Natural killer cell (primary cell): Measurements from ENCODE around the gene DNAH10. TPM values are rescaled to one million over a fixed set of nuclear protein-coding genes. Genes with fewer than 3 reads are reported as not detected.

Experiments
- ATAC-seq, 3 donors: fragments of 150-1000 bp in 2 of 3; fragments of 200-7000 bp in 1 of 3; cut with Tn5 transposase; 1 replicate in 1 of 3; 2 replicates in 2 of 3; pipeline ENCODE4 v1.10.0; 2021; ENCODE audit warnings: mild to moderate bottlenecking in 2 of 3, moderate library complexity in 2 of 3
- DNase-seq, 2 donors: peaks; one replicate each; pipeline versions ENCODE4 v3.0.0 to v3.0.0-alpha.2; 2013 to 2021; ENCODE audit warnings: mixed read lengths in 1 of 2
- H3K27ac ChIP-seq: one replicate; pipeline ENCODE4 v1.5.1; 2013; ENCODE audit warnings: mild to moderate bottlenecking, low read length
- H3K27me3 ChIP-seq: one replicate; pipeline ENCODE4 v1.6.1; 2013; ENCODE audit warnings: low read length; ENCODE audit not compliant: control insufficient read depth, insufficient read depth
- H3K36me3 ChIP-seq: one replicate; pipeline ENCODE4 v1.6.1; 2013; ENCODE audit warnings: low read length; ENCODE audit not compliant: control insufficient read depth, insufficient read depth
- H3K4me1 ChIP-seq: one replicate; pipeline ENCODE4 v1.6.1; 2013; ENCODE audit warnings: low read length; ENCODE audit not compliant: control insufficient read depth, insufficient read depth
- H3K4me3 ChIP-seq: one replicate; pipeline ENCODE4 v1.5.1; 2013; ENCODE audit warnings: low read length
- H3K9me3 ChIP-seq: one replicate; pipeline ENCODE4 v1.6.1; 2013; ENCODE audit warnings: low read length; ENCODE audit not compliant: control insufficient read depth, insufficient read depth
- H3K27ac Mint-ChIP-seq, 2 donors: one replicate each; pipeline ENCODE4 v1.8.0; 2022; ENCODE audit warnings: mild to moderate bottlenecking in 2 of 2, mixed read lengths in 2 of 2, moderate library complexity in 1 of 2
- H3K27me3 Mint-ChIP-seq, 2 donors: one replicate each; pipeline ENCODE4 v1.8.0; 2022; ENCODE audit warnings: low read depth in 2 of 2, mixed read lengths in 2 of 2
- H3K36me3 Mint-ChIP-seq: one replicate; pipeline ENCODE4 v1.8.0; 2022; ENCODE audit warnings: mixed read lengths
- H3K4me1 Mint-ChIP-seq, 2 donors: one replicate each; pipeline ENCODE4 v1.8.0; 2022; ENCODE audit warnings: mixed read lengths in 2 of 2
- H3K4me3 Mint-ChIP-seq: one replicate; pipeline ENCODE4 v1.8.0; 2022; ENCODE audit warnings: mild to moderate bottlenecking, moderate library complexity, mixed read lengths
- H3K9me3 Mint-ChIP-seq, 2 donors: one replicate each; pipeline ENCODE4 v1.8.0; 2022; ENCODE audit warnings: mixed read lengths in 2 of 2
- WGBS: methylation state at CpG from one replicate; pipeline ENCODE4 v1.1.7; 2013; ENCODE audit warnings: missing lambda C conversion rate; ENCODE audit not compliant: insufficient coverage; 5-methylcytosine and 5-hydroxymethylcytosine counted together
- intact Hi-C: fragments of 100-400 bp; cut with micrococcal nuclease; formaldehyde crosslinking; loops from one replicate; pipeline ENCODE4 v1.14.2; 2022
- total RNA-seq, 4 donors: library from RNA; stranded (reverse); fragments of 120-200 nt in 1 of 4; gene quantifications; one replicate each; pipeline versions ENCODE4 v1.2.3 to v1.2.4, GENCODE V29; 2013 to 2022
- TF ChIP-seq, protein P1 (sequence below): fragments of 200-600 bp; IDR thresholded peaks from one replicate; pipeline ENCODE4 v1.8.0; 2022; ENCODE audit warnings: antibody characterized with exemption

The DNAH10 gene
- total RNA-seq, 3 donors from 2014 or later (not counting 1 experiment from before 2014, with no cell fraction given), result 0.43 to 1.7 (median 0.94) TPM

- Histone ChIP-seq H3K9me3 (no peaks in the 10 kb centered on the region), H3K4me3 (no peak overlapping the region), H3K36me3 (peaks cover 3% of the 10 kb centered on the region), H3K27ac (peak overlapping the region; percentile 44), H3K4me1 (peaks cover 62% of the 10 kb centered on the region), H3K27me3 (no peaks in the 10 kb centered on the region)
- peak overlapping the region; percentile 77 to 78 for H3K27ac Mint-ChIP-seq
- H3K27me3 Mint-ChIP-seq, result no peaks in the 10 kb centered on the region
- H3K4me1 Mint-ChIP-seq, result peaks cover 59 to 69% of the 10 kb centered on the region in 2 donors
- no peaks in the 10 kb centered on the region for H3K36me3 Mint-ChIP-seq
- peak; percentile 22 to 40 for DNase-seq
- ATAC-seq, result peak; percentile 60 to 69 (median 64)
- intact Hi-C loops, result loop anchor here (2.0 to 10.0 kb wide), 3 partner anchors 18 to 490 kb away; partner anchors contain the start of genes CCDC92 and ZNF664
- H3K9me3 Mint-ChIP-seq, result no peaks in the 10 kb centered on the region
- TF ChIP-seq, protein P1, sequence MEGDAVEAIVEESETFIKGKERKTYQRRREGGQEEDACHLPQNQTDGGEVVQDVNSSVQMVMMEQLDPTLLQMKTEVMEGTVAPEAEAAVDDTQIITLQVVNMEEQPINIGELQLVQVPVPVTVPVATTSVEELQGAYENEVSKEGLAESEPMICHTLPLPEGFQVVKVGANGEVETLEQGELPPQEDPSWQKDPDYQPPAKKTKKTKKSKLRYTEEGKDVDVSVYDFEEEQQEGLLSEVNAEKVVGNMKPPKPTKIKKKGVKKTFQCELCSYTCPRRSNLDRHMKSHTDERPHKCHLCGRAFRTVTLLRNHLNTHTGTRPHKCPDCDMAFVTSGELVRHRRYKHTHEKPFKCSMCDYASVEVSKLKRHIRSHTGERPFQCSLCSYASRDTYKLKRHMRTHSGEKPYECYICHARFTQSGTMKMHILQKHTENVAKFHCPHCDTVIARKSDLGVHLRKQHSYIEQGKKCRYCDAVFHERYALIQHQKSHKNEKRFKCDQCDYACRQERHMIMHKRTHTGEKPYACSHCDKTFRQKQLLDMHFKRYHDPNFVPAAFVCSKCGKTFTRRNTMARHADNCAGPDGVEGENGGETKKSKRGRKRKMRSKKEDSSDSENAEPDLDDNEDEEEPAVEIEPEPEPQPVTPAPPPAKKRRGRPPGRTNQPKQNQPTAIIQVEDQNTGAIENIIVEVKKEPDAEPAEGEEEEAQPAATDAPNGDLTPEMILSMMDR, result no peak
- WGBS, result 43% methylated on average over 9 of the region's 9 CpGs
- H3K4me3 Mint-ChIP-seq, result peak overlapping the region; percentile 74
Measured at GRCh38 chr12:123934829-123935228, 172.7 kb downstream of the DNAH10 start.

DNA sequence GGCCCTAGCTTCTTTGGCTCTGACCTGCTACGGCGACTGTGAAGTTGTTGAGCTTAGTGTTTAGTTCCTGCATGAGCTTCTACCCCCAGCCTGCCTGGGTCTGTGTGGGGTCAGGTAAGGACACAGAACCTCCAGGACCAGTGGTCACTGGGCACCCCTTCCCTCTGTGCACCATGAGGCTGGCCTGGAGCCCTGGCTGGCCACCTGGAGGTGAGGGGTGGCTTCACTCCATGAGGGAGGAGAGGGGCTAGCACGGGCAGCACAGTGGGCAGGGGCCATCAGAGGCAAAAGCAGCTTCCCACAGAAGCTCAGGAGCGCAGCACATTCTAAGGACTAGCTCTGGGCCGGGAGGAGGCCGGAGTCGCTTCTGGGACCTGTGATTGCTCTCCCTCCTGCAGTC lies 173.9 kb downstream of the DNAH10 start:
- TF ChIP-seq, protein P1, result no peak
- H3K4me3 Mint-ChIP-seq, result peak overlapping the region; percentile 80
- Histone ChIP-seq H3K36me3 (peaks cover 8% of the 10 kb centered on the region), H3K27me3 (no peaks in the 10 kb centered on the region), H3K4me1 (peaks cover 62% of the 10 kb centered on the region), H3K4me3 (no peak overlapping the region), H3K9me3 (no peaks in the 10 kb centered on the region), H3K27ac (no peak overlapping the region)
- H3K36me3 Mint-ChIP-seq, result no peaks in the 10 kb centered on the region
- peak overlapping the region; percentile 76 to 95 for H3K27ac Mint-ChIP-seq
- WGBS, result 98% methylated on average over 7 of the region's 7 CpGs
- H3K27me3 Mint-ChIP-seq, result no peaks in the 10 kb centered on the region
- DNase-seq (no peak), ATAC-seq (no peak)
- intact Hi-C loops, result loop anchor here (2.0 to 10.0 kb wide), 3 partner anchors 19 to 489 kb away; partner anchors contain the start of genes CCDC92 and ZNF664
- H3K9me3 Mint-ChIP-seq, result no peaks in the 10 kb centered on the region
- H3K4me1 Mint-ChIP-seq, result peaks cover 66 to 73% of the 10 kb centered on the region in 2 donors

DNA sequence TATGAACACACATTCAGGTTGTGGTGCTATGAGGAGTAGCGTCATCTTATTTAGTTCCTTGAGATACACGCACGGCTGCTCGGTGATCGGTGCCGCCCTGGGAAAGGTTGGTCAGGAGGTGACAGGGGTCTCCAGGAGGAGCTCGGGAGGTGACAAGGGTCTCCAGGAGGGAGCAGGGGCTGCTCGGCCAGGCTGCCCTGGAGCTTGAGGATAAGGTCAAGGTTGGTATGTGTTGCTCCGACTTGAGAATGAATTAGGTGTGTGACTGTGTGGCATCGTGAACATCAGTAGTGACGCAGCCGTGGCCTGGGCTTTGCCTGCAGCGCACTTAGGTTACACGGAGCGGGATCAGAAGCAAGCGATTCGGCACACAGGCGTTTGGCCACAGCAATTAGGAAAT lies 174.4 kb downstream of the DNAH10 start:
- 98% methylated on average over 18 of the region's 18 CpGs for WGBS
- Mint-ChIP-seq H3K36me3 (peaks cover 3% of the 10 kb centered on the region), H3K9me3 (no peaks in the 10 kb centered on the region), H3K4me3 (peak overlapping the region; percentile 80), H3K27ac (peak overlapping the region; percentile 76 to 95), H3K4me1 (peaks cover 66 to 73% of the 10 kb centered on the region in 2 donors), H3K27me3 (no peaks in the 10 kb centered on the region)
- Histone ChIP-seq H3K9me3 (no peaks in the 10 kb centered on the region), H3K4me3 (no peak overlapping the region), H3K27me3 (no peaks in the 10 kb centered on the region), H3K36me3 (peaks cover 8% of the 10 kb centered on the region), H3K27ac (no peak overlapping the region), H3K4me1 (peaks cover 62% of the 10 kb centered on the region)
- DNase-seq, result no peak
- intact Hi-C loops, result loop anchor here (5.0 to 10.0 kb wide), 2 partner anchors 36 to 488 kb away; partner anchors contain the start of genes CCDC92 and ZNF664
- TF ChIP-seq, protein P1, result no peak
- no peak for ATAC-seq
